Stimulated activated CD4-positive, alpha-beta T cell treated with anti-CD3 and anti-CD28 coated beads, Interleukin-2, amount 100 ng/mL, for 48 hours (primary cell): ENCODE data around the gene PRTFDC1.
A peak's percentile ranks its signal among the peaks of the same experiment; 100 is the strongest.

Source experiments
- DNase-seq, 2 donors: peaks; one replicate each; pipeline ENCODE4 v3.0.0-alpha.2; 2020

PRTFDC1 gene

DNA sequence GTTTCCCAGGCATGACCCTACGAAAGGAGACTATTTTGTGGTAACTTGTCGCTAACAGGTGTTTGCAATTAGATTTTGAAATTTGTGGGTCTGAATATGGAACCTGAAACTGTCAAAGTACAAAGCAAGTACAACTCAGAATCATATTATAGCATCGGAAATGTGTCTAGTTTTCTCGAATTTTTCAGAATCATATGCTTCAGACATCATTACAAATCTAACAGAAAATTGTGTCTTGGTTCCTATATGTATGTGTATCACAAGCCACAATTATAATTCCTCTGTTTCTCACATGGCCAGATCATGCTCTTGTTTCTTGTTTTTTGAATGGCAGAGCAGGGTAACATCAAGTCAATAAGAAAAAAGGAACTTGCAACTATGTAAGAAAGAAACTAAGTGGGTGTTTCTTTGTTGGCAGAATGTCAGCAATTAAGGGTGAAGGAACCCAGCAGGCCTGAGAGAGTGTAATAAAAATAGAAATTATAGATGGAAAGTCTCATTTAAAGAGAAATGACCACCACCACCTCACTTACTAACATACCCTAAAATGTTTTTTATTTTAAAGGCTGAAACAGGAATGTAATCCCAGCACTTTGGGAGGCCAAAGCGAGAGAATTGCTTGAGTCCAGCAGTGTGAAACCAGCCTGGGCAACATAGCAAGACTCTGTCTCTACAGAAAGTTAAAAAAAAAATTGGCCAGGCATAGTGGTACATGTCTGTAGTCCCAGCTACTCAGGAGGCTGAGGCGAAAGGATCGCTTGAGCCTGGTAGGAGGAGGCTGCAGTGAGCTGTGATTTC is 51.3 kb downstream of the PRTFDC1 start:
- DNase-seq: no peak

DNA sequence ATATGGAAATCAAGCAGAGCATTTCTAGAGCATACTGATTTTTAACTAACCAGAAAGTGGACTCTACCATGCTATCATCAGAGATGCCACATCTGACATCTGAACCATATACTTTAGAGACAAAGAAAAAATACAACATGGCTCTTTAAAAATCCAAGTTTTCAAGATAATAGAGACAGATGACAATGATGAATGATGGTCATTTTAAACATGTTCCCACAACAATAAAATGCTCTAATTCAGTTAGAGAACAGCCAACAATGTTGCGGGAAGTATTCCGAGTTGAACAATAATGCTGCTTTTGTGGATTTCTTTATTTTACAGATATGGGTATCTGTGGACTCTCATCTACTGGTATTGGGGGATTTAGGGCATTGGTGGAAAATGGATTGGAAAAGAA is 52.8 kb downstream of the PRTFDC1 start:
- no peak for DNase-seq

DNA sequence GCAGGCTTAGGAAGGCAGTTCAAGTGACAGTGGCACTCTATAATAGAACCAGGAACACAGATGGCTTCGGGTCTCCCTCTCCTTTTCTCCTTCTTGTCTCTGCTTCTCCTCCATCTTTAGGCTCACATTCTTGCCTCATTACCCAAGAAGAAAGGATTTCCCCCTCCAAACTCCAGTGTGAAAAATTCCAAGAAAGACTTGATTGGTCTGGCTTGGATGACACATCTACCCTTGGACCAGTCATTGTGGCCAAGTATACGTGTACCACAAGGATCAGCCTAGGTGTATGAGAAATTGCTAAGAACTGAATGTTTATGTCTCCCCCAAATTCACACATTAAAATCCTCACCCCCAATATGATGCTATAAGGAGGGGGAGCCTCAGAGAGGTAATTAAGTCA is 53.9 kb downstream of the PRTFDC1 start:
- DNase-seq: no peak

DNA sequence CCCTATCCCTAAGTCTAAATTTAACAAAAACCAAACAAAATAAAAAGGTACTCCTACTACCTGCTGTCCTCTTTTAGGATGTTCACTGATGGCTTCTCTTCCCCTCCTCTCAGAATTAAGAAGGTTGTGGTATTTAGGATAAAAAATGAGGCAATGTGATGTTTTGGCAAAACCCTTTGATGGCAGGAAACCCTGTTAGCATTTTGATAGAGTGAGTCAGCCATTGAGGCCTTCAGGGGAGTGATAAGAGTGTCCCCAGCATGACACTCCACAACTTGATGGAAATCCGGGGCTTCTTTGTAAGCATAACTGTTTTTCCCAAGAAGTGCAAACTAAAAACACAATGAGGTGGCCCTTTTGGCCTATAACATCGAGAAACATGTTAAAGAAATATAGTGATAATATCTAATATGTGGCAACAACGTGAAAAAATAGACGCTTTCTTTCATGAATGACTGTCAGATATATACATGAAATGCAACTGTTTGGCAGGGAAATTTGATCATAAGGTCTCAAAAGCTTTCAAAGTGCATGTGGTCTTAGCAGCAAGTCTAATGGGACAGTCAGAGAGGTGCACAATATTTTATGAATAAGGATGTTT is 55.0 kb downstream of the PRTFDC1 start:
- DNase-seq: no peak

DNA sequence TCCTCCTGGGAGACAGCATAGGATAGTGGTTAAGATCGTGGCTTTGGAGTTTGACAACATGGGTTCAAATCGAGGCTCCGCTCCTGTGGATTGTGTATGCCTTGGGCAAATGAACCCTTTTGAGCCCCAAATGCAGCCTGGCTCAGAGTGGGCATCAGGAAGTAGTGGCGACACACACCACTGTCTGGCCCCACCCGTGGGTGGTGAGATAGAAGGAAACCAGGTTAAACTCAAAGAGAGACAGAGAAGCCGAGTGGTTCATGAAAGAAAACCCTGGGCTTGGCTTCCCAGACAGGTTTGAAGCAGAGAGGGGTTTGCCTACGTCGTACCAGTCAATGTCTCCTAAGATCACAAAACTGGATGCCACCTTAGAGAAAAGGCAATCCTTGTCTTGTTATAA is 57.7 kb downstream of the PRTFDC1 start:
- no peak for DNase-seq

DNA sequence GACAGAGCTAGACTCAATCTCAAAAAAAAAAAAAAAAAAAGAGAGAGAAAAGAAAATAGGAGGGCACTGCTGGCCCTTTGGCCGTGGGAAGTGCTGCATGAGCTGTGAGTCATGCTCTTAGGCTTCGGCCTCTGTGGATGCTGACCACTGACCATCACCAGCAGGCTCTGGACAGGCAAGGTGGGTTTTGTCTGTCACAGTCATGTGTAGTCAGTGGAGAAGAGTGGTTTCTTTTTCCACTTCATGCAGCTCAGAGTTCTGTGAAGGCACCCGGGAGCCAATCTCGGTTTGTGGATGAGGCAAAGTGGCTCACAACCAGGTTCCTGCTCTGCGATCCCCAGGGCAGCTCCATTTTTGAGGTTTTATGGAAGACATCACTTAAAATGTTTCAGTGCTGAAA is 58.1 kb downstream of the PRTFDC1 start:
- no peak for DNase-seq

DNA sequence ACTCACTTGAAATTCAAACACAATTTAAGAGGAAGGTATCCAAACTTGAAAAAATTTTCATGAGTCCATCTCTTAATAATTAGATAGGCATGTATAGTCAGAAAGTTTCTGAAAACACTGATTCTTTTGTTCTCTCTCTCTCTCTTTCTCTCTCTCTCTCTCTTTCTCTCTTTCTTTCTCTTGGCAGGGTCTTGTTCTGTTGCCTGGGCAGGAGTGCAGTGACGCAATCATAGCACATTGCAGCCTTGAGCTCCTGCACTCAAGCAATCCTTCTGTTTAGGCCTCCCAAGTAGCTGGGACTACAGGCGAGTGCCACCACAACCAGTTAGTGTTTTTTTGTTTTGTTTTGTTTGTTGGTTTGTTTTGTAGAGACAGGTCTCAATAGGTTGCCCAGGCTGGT is 59.3 kb downstream of the PRTFDC1 start:
- no peak for DNase-seq

DNA sequence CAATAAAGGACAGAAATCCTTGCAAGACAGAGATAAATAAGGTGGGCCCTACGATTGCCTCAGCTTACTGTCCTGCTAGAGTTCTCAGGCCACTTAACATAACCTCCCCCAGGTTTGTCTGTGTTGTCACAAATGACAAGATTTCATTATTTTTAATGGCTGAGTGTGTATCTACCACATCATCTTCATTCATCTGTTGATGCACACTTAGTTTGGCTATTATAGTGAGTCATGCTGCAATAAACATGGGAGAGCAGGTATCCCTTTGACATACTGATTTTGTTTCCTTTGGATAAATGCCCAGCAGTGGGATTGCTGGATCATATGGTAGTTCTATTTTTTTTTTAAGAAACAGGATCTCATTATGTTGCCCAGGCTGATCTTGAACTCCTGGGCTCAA is 60.6 kb downstream of the PRTFDC1 start:
- DNase-seq: no peak

DNA sequence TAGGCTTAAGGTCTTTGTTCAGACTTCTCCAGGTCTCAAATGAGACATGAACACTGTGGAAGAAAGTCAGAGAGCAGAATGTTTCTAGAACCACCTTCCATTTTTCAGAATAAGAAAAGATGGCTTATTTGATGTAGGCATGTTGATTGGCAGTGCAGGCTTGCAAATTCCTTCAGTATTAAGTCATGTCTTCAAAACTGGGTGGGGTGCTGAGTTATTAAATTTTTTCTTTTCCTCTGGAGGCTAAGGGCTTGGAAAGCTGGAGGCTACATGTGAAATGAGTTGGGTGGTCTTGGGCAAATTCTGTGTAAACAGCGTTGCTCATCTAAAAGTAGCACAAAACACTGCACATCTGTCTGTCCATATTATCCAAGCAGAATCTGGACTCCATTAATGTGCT is 62.8 kb downstream of the PRTFDC1 start:
- DNase-seq: no peak

DNA sequence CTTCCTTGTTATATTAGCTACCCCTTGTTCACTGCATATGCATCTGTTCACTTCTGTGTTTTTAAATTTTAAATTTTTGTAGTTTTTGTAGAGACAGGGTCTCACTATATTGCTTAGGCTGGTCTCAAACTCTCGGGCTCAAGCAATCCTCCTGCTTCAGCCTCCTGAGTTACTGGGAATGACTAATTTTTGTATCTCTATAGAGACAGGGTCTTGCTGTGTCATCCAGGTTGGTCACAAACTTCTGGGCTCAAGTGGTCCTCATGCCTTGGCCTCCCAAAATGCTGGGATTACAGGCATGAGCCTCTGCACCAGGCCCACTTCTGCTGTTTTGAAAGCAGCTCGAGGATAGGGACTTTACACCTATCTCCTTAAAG is 64.6 kb downstream of the PRTFDC1 start:
- DNase-seq: no peak

DNA sequence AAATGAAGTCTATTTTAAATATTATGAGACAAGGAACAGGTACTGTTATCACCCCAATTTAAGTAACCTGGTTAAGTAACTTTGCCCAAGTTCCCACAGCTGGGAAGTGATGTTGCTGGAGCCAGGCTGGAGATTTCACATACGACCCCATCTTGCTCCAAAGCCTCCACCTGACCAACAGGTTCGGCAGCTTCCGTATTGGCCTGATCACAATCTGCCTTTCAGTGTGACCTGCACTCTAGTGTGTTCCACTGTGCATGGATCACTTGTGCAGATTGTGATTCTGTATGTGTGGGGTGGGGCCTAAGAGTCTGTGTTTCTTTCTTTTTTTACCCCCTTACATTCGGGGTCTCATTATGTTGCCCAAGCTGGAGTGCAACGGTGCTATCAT is 66.1 kb downstream of the PRTFDC1 start:
- DNase-seq: no peak

DNA sequence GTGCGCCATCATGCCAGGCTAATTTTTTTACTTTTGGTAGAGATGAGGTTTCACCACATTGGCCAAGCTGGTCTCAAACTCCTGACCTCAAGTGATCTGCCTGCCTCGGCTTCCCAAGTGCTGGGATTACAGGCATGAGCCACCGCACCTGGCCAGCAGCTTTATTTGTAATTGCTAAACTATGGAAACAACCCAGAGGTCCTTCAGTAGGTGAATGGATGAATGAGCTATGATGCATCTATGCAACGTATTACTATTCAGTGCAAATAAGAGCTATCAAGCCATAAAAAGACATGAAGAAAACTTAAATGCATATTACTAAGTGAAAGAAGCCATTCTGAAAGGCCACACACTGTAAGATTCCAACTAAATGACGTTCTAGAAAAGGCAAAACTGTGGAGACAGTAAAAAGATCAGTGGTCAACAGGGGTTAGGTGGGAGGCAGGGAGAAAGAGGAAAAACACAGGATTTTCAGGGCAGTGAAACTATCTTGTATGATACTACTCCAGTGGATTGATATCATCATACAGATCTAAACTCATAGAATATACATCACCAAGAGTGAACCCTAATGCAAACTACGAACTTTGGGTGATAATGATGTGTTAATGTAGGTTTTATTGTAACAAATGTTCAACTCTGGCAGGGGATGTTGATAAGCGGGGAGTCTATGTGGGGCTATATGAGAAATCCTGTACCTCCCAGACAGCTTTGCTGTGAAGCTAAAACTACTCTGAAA is 66.7 kb downstream of the PRTFDC1 start:
- no peak for DNase-seq

DNA sequence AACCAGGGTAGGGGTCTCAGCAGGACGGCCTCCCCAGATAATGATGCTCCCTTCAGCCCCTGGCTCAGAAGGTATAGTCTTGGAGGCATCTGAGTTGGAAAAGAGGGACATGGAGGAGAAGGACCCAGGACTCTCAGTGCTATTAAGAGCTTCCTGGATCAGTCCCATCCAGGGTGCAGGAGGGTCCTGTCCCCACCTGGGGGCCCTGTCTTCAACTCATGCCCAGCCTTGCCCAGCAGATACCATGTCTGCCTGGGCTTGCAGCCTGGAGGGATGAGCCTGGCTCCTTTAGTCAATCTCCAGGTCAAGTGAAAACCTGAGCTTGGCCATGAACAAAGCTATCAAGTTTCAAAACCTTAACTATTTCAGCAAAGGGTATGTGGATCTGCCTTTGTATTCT is 67.6 kb downstream of the PRTFDC1 start:
- DNase-seq: no peak

DNA sequence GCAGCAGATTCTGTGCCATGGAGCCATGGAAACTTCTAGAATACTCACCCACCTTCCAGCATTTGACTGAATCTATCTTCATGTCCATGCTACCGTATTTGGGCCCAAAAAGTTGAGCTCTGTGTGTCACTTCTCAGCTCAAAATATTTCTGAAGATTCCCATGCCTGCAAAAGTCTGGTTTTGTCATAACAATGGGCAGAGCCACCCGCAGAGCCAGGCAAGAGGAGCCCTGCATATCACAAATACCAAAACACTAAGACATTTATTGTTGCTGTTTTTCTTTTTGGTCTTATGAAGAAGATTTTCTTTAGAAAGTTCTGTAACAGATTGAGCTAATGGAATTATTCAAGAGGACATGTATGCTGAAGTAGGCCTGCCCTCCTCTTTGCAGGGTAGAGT is 68.1 kb downstream of the PRTFDC1 start:
- no peak for DNase-seq

DNA sequence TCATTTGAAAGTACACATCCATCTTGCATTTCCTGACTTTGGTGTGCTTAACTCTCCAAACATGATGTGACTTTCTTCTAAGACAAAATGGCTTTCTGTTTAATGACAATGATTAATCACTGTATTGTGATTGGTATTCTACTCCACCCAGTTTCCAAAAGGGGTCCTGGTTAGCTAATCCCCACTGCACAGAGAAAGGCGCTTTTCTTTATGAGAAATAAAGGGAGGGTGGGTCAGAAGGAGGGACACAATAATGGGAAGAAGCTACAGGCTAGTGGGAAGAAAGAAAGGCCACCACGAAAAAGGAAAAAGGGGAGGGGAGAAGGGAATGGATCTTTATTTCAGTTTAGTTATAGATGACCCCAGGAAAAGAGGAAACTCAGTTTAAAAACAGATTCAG is 69.2 kb downstream of the PRTFDC1 start:
- no peak for DNase-seq

DNA sequence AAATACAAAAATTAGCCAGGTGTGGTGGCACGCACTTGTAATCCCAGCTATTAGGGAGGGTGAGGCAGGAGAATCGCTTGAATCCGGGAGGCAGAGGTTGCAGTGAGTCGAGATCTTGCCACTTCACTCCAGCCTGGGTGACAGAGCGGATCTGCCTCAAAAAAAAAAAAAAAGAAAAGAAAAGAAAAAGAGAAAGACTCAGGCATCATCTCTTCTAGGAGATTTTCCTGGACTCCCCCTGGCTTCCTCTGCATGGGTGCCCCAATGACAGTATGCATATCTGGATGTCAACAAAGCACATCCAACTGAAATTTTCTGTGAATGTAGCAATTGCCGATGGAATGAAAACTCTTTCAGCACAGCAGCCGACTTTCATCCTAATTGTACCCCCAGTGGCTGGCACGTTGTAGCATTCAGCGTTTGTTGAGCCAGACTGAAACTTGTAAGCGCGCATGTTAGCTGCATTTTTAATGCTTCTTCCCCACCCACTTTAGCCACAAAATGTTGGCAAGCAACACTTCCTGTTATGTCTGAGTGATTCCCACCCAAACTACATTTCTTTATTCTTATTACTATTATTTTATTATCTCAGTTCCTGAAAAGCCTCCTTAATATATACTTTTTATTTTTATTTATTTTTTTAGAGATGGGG is 70.2 kb downstream of the PRTFDC1 start:
- peak in 1 of 2 donors; percentile 18 for DNase-seq

DNA sequence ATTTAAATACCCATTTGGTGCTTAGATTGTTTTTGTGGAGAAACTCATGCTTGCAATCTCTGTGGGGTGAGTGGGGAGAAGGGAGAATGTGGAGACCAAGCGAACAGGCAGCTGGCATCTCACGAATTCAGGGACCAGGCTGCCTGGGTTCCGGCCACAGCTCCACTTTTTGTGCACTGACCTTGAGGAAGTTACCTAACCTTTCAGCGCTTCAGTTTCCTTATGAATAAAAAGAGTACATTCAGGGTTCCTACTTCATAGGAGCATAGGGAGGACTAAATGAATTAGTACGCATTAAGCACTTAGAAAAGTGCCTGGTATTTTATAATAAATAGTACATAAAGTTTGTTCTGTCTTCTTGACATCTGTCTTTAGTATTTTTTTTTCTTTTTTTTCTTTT is 72.5 kb downstream of the PRTFDC1 start:
- DNase-seq: no peak

DNA sequence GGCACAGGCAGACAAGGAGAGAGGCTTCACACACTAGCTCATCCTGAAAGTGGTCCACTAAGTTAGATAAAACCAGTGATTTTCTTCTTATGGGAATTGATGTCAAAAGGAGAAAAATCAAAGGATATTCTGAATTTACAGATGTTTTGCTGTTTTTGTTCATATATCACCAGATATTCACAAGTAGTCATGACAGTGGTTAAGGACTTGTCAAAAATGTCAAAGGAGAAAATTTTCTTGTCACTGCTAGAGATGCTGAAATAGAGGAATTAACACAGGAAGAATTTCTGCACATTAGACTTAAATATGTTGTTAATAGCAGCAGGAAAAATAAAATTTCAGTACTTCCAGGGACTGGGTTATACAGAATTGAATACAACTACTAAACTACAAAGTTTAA is 78.3 kb downstream of the PRTFDC1 start:
- DNase-seq: no peak

DNA sequence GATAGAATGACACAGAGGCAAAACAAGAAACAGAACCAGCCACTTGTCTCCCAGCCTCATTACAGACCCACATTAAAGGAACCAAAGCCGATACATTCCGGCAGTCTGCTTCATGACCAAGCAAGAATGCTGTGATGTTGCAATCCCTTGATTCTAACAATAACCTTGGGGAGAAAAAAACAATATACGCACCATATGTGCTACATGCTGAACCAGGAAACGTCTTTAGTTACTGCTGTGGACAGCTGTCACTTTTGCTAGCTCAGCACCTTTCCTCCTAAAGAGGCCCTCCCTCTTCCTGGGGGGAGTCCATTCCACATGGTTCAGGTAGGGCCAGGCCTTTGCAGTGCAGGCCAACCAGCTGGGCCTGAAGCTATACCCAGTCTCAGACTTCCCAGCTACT is 79.1 kb downstream of the PRTFDC1 start:
- DNase-seq: no peak

DNA sequence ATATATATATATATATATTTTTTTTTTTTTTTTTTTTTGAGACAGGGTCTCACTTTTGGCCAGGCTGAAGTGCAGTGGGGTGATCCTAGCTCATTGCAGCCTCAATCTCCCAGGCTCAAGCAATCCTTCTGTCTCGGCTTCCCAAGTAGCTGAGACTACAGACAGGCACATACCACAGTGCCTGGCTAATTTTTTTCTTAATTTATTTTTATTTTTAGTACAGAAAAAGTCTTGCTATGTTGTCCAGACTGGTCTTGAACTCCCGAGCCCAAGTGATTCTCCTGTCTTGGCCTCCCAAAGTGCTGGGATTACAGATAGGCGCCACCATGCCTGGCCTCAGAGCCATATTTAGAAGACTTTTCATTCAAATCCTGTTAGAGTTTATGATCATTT is 79.6 kb downstream of the PRTFDC1 start:
- DNase-seq: no peak

DNA sequence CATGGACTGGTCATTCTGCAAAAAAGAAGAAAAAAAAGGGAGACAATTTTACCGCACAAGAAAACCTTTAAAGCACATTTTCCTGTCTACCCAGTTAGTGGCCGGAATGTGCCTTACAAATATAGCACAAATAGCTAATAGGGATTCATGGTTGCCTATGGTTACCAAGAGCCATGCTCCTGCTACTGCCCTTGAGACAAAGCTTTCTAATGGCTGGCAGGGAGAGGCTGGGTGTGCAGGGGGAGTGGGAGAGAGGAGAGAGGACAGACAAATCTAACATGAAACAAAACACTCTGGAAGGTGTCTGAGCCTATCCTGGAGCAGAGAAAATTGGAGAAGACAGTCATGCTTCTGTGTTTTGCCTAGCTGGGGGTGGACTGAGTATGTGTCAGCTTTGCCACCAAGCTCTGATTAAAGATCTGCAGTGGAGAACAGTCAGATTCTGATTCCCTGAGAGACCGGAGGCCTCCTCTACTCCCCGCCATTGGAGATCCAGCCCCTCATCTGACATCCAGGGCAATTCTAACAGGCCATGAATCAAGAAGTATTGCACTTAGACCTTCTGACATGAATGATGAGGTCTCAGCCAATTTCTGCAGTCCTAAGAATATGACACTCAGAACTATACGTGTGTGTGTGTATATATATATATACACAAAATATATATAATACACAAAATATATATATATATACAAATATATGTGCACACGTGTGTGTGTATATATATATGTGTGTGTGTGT is 80.2 kb downstream of the PRTFDC1 start:
- DNase-seq: no peak

DNA sequence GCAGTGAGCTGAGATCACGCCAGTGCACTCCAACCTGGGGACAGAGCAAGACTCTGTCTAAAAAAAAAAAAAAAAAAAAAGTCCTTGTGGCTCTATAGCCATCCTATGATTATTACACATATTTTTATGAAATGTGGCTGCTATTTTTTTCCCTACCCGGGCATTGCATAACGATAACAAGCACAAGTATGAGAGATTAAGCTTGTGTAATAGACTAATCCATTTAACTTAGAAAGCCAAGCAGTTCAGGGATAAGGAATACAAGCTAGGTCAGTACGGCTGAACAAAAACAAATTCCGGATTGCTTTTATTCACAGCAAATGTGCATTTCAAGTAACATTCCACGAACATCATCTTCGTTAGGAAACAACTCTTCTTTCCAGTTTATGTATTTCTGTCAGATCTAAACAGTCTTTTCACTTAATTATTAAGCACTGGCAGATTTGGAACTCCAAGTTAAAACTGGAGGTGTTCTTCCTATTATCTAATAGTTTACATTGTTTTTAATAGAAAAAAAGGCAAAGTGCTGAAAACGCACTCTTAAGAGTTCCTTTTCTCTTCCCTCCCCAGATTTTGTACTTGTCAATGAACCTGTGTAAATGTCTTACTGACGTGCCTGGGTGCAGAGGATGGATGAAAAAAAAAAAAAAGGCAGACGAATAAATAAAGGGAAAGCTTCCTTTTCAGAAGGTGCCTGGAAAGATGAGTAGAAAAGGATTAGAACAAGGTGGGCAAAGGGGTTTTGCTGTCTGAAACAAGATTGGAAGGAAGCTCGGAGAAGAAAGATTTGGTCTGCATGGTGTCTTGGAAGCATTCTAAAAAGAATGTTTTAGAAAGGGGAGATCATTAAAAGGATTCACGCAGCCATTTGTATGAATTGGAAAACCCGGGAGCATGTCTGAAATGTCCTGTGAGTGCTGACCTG is 81.1 kb downstream of the PRTFDC1 start:
- DNase-seq: no peak
